NOMO-1 treated with DMSO at 0.1 percent for 48 hours (cell line): ENCODE data around the gene DIS3L2.
A peak's percentile ranks its signal among the peaks of the same experiment; 100 is the strongest.
"Not testable (repeated sequence)": the region's sequence is repeated elsewhere in the genome, so short reads cannot be mapped to it uniquely, and the experiment has no call there.

Experiments used
- DNase-seq: peaks from one replicate; lab custom pipeline; 2025; ENCODE audit not compliant: unreplicated experiment; lab: John Stamatoyannopoulos, UW

The DIS3L2 gene

GRCh38 chr2:232363064-232363783 lies 401.7 kb downstream of the DIS3L2 start:
- not testable (repeated sequence) for DNase-seq

GRCh38 chr2:232363784-232364615 lies 402.5 kb downstream of the DIS3L2 start:
- no peak for DNase-seq

- DNase-seq: not testable (repeated sequence)
Measured at GRCh38 chr2:232364806-232365594, 403.5 kb downstream of the DIS3L2 start.

- DNase-seq: no peak
Measured at GRCh38 chr2:232365621-232366321, 404.3 kb downstream of the DIS3L2 start.

GRCh38 chr2:232366461-232366860 lies 404.9 kb downstream of the DIS3L2 start:
- not testable (repeated sequence) for DNase-seq

GRCh38 chr2:232367016-232367415 lies 405.5 kb downstream of the DIS3L2 start:
- DNase-seq: no peak

GRCh38 chr2:232367591-232368233 lies 406.2 kb downstream of the DIS3L2 start:
- no peak for DNase-seq

- no peak for DNase-seq
Measured at GRCh38 chr2:232368311-232368731, 406.8 kb downstream of the DIS3L2 start.

- no peak for DNase-seq
Measured at GRCh38 chr2:232369126-232369951, 407.8 kb downstream of the DIS3L2 start.

GRCh38 chr2:232370007-232370406 lies 408.5 kb downstream of the DIS3L2 start:
- DNase-seq: not testable (repeated sequence)

- peak; percentile 42 for DNase-seq
Measured at GRCh38 chr2:232372231-232373208, 411.0 kb downstream of the DIS3L2 start.

GRCh38 chr2:232374356-232374755 lies 412.8 kb downstream of the DIS3L2 start:
- DNase-seq: no peak

GRCh38 chr2:232375164-232375563 lies 413.7 kb downstream of the DIS3L2 start:
- no peak for DNase-seq

- no peak for DNase-seq
Measured at GRCh38 chr2:232376260-232376659, 414.7 kb downstream of the DIS3L2 start.

- no peak for DNase-seq
Measured at GRCh38 chr2:232376713-232377112, 415.2 kb downstream of the DIS3L2 start.

- no peak for DNase-seq
Measured at GRCh38 chr2:232377319-232377718, 415.8 kb downstream of the DIS3L2 start.

- DNase-seq: no peak
Measured at GRCh38 chr2:232377841-232378734, 416.6 kb downstream of the DIS3L2 start.
